HepG2 (cell line): ENCODE data around the gene MAOB. TPM values are rescaled to one million over a fixed set of nuclear protein-coding genes. Genes with fewer than 3 reads are reported as not detected.

Experiments
- CAMTA2 ChIP-seq: sonication (generic); formaldehyde crosslinking; IDR thresholded peaks from 2 replicates; pipeline ENCODE4 v1.4.0; 2020; ENCODE audit warnings: mild to moderate bottlenecking, missing genetic modification reagents, borderline replicate concordance
- GTF3A ChIP-seq: sonication (generic); formaldehyde crosslinking; conservative IDR thresholded peaks from 2 replicates; pipeline ENCODE4 v1.4.0; 2020; ENCODE audit warnings: mild to moderate bottlenecking, missing genetic modification reagents
- HMG20A ChIP-seq: IDR thresholded peaks from 2 replicates; pipeline ENCODE4 v1.6.1; 2016; ENCODE audit warnings: borderline replicate concordance
- IKZF5 ChIP-seq: IDR thresholded peaks from 2 replicates; pipeline ENCODE4 v1.6.1; 2018; ENCODE audit warnings: missing genetic modification reagents, mild to moderate bottlenecking, missing compliant biosample characterization
- LBX2 ChIP-seq: sonication (generic); formaldehyde crosslinking; IDR thresholded peaks from 2 replicates; pipeline ENCODE4 v1.5.0; 2020; ENCODE audit warnings: missing genetic modification reagents, mild to moderate bottlenecking, borderline replicate concordance
- MTF2 ChIP-seq: sonication (generic); formaldehyde crosslinking; IDR thresholded peaks from 2 replicates; pipeline ENCODE4 v1.5.0; 2020; ENCODE audit warnings: missing genetic modification reagents, borderline replicate concordance
- PBX2 ChIP-seq: IDR thresholded peaks from 2 replicates; pipeline ENCODE4 v1.6.1; 2016; ENCODE audit warnings: control low read depth
- RARA ChIP-seq: IDR thresholded peaks from 2 replicates; pipeline ENCODE4 v1.6.1; 2016; ENCODE audit warnings: missing genetic modification reagents, missing compliant biosample characterization
- SOX13 ChIP-seq, 3 experiments: fragments of 450-650 bp in 1 of 3; sonication (generic) in 1 of 3; formaldehyde crosslinking in 1 of 3; IDR thresholded peaks in 2 of 3; conservative IDR thresholded peaks in 1 of 3; 2 replicates each; pipeline versions ENCODE4 v1.5.0 to v1.6.1; 2016 to 2020; ENCODE audit warnings: antibody characterized with exemption in 1 of 3, mild to moderate bottlenecking in 1 of 3, missing compliant biosample characterization in 1 of 3, missing genetic modification reagents in 1 of 3, moderate library complexity in 1 of 3
- SUZ12 ChIP-seq: fragments of 150-350 bp; IDR thresholded peaks from 2 replicates; pipeline ENCODE4 v1.6.1; 2014; ENCODE audit warnings: low read depth, low read length
- TAF15 ChIP-seq: fragments of 200-400 bp; formaldehyde crosslinking; IDR thresholded peaks from one replicate; pipeline ENCODE4 v1.6.1; 2018; ENCODE audit warnings: mild to moderate bottlenecking, low read depth, low read length; ENCODE audit not compliant: poor library complexity, severe bottlenecking
- TRIM22 ChIP-seq: fragments of 450-650 bp; IDR thresholded peaks from 2 replicates; pipeline ENCODE4 v1.6.1; 2017
- ZNF407 ChIP-seq: sonication (generic); formaldehyde crosslinking; IDR thresholded peaks from one replicate; pipeline ENCODE4 v1.5.1; 2020; ENCODE audit warnings: mild to moderate bottlenecking, missing genetic modification reagents; ENCODE audit errors: not compliant biosample characterization
- ZNF670 ChIP-seq: sonication (generic); formaldehyde crosslinking; IDR thresholded peaks from 2 replicates; pipeline ENCODE4 v1.8.0; 2022; ENCODE audit warnings: mild to moderate bottlenecking, missing genetic modification reagents, borderline replicate concordance
- ZNF703 ChIP-seq: sonication (generic); formaldehyde crosslinking; IDR thresholded peaks from 2 replicates; pipeline ENCODE4 v1.5.1; 2020; ENCODE audit warnings: missing genetic modification reagents, mild to moderate bottlenecking, moderate library complexity, borderline replicate concordance
- polyA plus RNA-seq, 8 experiments: library from polyadenylated mRNA; depleted of rRNA in 3 of 8; stranded (reverse) in 7 of 8; unstranded in 1 of 8; fragments of >200 nt; fragmentation: Illumina TruSeq in 4 of 8; extraction: Trizol in 4 of 8; gene quantifications; 2 replicates each; pipeline versions ENCODE4 v1.2.1 to v1.2.3, GENCODE V29; 2011 to 2016; ENCODE audit warnings: low read depth in 4 of 8, missing spikeins in 1 of 8, mixed read lengths in 1 of 8; ENCODE audit not compliant: insufficient read depth in 1 of 8
- total RNA-seq, 5 experiments: library from RNA; depleted of rRNA; stranded (reverse); fragments of >200 nt; fragmentation: Illumina TruSeq; extraction: Trizol; gene quantifications; 2 replicates each; pipeline ENCODE4 v1.2.3, GENCODE V29; 2016; ENCODE audit warnings: low read depth in 1 of 5

Gene MAOB
- total and polyA plus RNA-seq, 2 of the 13 experiments (the other 11 are each of a cell fraction or from before 2014, with no cell fraction given), result 11.0 to 19.0 TPM

GRCh38 chrX:43882294-43882681, at the start of gene MAOB (continued):
- TF ChIP-seq ZNF670 (CRISPR knock-in tag) (no peak), CAMTA2 (no peak), LBX2 (no peak), SOX13 (IDR thresholded peaks at IDR 0.05) (no peak), SOX13 (CRISPR knock-in tag; conservative IDR thresholded peaks at IDR 0.05 in 1 of 2, IDR thresholded peaks at IDR 0.05 in 1 of 2) (peak in 1 of 2 experiments; percentile 30; a peak in 1 of 4 replicates), IKZF5 (no peak), ZNF703 (CRISPR knock-in tag) (no peak), TRIM22 (no peak), GTF3A (CRISPR knock-in tag) (no peak), TAF15 (no peak), SUZ12 (no peak), HMG20A (peak; percentile 19; the same call in 1 of the 2 replicates), RARA (peak; percentile 42; the same call in 1 of the 2 replicates), MTF2 (CRISPR knock-in tag) (no peak), ZNF407 (CRISPR knock-in tag) (no peak), PBX2 (CRISPR knock-in tag) (no peak)
